Measurements from ENCODE around the gene FBXO41.
A peak's percentile ranks its signal among the peaks of the same experiment; 100 is the strongest.
"Not testable (repeated sequence)": the region's sequence is repeated elsewhere in the genome, so short reads cannot be mapped to it uniquely, and the experiment has no call there.

The FBXO41 gene

DNA sequence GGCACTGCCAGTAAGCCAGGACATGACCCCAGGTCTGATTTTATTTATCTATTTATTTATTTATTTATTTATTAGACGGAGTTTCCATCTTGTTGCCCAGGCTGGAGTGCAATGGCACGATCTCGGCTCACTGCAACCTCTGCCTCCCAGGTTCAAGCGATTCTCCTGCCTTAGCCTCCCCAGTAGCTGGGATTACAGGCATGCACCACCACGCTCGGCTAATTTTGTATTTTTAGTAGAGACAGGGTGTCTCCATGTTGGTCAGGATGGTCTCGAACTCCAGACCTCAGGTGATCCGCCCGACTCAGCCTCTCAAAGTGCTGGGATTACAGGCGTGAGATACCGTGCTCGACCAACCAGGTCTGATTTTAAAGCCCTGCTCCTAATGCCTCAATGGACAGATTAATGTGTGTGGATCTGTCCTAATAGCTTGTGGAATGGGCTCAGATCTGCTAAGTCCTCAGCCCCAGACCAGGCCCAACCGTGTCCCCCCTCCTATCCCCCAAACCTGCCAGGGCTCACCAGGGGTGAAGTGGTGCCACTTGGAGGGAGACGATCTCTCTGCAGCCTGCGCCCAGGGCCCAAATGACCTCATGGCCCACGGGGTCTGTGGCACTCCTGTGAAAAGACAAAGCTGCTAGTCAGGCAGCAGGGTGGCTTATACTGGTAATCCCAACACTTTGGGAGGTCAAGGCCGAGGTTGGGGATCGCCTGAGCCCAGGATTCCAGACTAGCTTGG is 21.4 kb downstream of the FBXO41 start:
- not testable (repeated sequence) for DNase-seq (ENCODE audit: low spot score)

DNA sequence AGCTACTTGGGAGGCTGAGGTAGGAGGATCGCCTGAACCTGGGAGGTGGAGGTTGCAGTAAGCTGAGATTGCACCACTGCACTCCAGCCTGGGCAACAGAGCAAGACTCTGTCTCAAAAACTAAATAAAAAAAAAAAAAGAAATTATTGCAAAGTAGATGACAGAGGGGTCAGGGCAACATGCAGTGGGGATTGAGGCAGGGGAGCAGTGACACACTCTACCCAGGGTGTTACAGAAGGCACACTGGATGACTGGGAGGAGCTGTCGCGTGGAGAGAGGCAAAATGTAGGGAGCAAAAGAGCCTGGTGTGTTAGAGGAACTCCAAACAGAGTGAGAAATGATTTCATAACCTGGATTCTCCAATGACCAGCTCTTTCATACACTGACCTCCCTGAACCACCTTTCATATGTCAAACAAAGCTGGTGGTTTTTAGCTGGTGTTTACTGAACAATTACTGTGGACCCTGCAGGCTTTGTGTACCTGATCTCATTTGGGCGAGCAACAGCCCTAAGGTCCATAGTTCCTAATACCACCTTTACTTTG is 22.1 kb downstream of the FBXO41 start:
- DNase-seq (ENCODE audit: low spot score), result no peak

DNA sequence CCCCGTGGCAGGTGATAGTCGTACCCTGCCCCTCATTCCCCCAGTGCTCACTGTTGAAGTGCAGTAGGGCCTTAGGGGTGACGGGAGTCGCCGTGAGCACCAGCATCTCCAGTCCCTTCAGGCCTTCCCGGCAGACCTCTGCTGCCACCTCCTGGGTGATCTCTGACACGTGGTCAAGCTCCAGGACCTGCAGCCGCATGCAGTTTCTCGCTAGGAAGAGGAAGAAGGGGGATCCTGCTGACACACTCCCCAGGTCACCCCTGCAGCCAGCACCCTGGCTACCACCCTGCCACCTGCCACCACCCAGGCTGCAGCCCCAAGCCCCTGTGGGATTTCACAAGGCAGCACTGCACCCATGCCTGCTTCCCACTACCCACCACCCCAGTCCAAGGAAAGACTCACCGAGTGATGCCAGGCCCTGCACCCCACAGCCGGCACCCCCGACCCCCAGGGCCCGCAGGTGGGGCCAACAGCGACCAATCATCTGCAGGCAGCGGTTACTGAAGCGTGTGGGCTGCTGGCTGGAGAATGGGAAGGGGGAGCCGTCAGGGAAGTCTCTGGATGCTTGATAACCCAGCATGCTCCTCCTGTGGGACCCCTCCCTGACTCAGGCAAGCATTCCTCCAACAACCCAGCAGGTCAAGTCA is 23.8 kb downstream of the FBXO41 start:
- no peak for DNase-seq (ENCODE audit: low spot score)

DNA sequence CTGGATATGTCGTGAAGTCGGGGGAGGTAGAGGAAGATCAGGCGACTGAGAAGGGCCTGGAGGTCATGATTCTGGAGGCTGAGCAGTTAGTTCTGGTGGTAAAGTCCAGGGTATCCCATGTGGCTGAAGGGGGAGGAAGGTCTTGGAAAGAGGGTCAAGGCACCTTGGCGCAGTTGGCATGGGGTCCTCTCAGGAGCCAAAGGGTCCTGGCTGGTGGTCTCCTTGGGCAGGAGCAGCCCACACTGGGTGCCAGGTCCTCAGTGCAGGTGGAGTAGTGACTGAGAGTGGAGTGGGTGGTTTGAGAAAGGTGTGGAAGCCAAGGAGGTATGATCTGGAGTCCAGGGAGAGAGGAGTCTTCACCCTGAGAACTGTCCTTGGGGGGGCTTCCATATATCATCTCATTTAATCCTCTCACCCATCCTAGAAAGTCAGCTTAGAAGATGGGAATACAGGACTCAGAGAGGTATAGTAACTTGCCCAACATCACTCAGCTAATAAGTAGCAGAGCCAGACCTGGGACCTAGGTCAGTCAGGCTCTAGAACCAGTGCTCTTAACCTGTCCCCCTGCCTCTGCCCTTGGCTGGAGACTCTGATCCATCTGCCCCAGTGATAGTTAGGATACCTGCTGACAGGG is 24.5 kb downstream of the FBXO41 start:
- DNase-seq (ENCODE audit: low spot score), result no peak

DNA sequence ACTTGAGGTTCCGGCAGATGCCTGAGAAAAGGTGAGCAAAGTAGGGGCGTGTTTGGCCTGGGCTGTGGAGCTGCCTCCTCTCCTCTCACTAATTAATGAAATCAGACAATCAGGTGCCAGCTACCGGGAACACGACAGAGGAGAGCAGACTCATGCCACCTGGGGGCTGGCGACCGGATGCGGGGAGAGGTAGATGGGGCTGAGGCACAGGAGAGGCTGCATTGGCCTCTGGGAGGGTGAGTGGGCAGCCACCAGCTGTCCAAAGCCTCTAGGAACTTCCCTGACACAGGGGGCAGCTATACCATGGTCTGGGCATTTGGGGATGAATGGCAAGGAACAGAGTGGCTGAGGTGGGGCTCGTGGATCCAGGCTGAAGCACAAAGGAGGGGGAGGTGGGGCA is 25.0 kb downstream of the FBXO41 start:
- no peak for DNase-seq (ENCODE audit: low spot score)

DNA sequence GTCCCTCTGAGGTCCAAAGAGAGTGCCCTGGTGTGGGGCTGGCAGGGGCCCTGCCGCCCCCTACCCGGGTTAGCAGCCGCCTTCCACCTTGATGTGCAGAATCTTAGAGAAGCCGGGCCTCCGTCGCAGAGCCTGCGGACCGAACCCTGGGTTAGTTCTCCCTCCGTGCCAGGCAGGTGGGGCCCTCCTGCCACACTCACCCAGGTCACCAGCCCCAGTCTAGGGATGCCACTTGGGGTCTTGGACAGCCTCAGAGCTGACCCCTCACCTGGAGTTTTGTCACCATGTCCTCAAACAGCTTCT is 25.4 kb downstream of the FBXO41 start:
- DNase-seq (ENCODE audit: low spot score), result no peak

DNA sequence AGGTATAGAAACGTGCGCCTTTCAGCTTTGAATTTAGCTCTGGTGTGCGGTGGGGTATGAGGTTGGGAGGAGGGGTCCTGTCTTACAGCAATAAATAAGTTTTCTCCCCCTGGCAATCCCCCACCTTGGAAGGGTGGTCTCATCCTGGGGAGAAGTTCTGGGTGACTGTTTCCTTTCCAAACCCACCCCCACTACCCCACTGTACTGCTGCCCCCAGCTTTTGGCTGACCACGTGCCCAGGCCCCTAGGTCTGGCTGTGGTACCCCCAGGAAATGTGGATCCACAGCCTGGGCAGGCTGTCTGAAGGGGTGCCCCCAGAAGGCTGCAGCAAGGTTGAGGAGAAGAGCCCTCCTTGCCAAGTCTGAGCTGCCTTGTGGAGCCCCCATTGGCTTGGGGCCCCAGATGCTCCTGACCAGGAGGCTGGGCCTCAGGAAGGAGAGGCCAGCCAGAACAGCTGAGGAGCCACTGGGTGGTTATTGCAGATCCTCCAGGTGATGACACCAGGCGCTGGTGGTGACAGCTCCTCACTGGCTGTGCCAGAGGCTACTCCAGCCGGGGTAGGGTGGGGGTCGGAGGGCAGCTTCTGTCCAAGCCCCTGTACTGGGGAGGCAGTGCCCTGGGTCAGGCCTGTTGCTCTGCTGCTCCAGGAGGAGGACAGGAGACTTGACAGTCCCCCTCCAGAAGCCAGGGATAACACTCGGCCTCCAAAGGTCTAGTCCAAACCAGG is 25.9 kb downstream of the FBXO41 start:
- no peak for DNase-seq (ENCODE audit: low spot score)

DNA sequence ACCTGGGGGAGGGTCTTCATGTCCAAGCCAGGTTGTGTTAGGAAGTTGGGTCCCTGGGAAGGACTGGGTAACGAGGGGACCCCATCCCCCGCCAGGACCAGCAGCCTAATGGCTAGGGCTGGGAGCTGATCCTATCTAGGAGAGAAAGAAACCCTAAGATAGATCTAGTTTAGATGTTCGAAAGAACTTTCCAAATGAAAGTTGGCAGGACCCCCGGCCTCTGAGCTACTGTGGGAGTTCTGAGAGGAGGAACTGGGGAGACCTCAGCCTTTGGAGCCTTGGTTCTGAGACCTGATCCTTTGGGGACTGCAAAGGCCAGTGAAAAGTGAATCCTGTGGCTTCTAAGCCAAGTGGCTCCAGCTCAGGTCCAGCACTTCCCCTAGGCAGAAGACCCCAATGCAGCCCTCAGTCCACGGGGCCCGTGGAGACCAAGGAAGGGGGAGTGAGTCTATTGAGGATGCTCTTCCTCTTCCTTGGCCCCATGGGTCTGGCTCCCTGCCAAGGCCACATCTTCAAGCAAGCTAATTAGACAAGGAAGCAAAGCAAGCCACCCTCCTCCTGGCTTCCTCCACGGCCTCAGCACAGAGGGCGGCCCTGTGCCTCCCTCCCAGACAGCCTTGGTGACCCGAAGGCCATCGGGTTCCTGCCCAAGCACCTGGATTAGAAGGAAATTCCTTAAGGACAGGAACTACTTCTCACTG is 26.7 kb downstream of the FBXO41 start:
- peak; percentile 44 for DNase-seq (ENCODE audit: low spot score)

DNA sequence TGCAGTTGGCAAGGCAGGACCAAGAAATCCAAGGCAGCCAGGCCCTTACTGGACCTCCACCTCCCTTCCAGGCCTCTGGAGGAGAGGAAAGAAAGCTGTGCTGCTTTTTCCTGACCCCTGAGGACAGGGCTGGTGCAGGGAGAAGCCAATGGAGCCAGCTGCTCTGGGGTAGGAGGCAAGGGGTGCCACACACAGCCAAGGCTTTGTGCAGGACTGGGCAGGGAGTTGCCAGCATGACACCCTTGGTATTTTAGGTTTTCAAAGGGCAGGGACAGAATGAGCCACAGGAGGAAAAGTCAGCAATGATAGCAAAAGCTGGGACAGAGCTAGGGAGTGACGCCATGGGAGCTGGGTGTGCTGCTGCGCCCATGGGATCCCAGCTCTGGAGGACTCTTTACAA is 27.3 kb downstream of the FBXO41 start:
- DNase-seq (ENCODE audit: low spot score), result no peak

DNA sequence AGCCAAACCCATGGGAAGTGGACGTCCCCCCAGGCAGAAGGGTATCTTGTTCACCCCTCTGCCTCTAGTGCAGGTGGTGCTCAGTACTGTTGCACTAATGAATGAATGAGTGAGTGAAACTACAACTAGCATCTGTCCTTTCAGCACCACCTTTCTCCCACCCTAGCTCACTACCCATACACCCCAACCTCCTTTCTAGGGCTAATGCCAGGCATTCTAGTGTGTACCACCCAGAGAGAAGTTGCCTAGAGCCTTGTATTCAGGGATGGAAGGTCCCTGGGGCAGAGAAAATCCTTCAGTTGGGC is 27.7 kb downstream of the FBXO41 start:
- no peak for DNase-seq (ENCODE audit: low spot score)

DNA sequence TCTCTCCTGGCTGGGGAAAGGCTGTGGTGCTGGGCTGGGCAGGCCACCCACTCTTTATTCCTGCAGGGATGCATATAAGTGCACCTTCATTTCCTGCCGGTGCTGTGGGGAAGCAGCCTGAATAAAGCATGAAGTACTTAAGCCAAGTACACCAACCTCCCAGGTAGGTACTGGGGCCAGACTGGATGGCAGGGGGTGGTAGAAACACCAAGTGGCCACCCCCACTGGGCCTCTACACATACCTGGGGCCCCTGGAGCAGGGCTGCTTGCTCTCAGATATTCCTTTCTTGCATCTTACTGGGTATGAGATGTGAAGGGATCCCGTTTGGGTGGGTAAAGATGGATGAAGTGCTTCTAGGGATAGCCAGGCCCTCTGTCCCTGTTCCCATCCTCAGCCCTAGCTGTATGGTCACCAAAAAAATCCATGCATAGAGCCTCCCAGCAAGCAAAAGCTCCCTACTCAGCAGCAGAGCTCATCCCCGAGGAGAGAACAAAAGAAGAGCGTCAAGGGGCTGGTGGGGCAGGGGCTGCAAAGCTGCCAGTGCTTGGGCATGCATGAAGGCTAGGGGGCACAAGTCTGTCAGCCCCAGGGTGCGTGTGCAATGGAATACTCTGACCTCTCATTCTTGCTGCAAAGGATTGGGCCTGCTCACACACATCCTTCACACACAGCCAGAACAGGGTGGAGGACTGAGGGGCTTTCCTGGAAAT is 28.2 kb downstream of the FBXO41 start:
- DNase-seq (ENCODE audit: low spot score), result no peak

DNA sequence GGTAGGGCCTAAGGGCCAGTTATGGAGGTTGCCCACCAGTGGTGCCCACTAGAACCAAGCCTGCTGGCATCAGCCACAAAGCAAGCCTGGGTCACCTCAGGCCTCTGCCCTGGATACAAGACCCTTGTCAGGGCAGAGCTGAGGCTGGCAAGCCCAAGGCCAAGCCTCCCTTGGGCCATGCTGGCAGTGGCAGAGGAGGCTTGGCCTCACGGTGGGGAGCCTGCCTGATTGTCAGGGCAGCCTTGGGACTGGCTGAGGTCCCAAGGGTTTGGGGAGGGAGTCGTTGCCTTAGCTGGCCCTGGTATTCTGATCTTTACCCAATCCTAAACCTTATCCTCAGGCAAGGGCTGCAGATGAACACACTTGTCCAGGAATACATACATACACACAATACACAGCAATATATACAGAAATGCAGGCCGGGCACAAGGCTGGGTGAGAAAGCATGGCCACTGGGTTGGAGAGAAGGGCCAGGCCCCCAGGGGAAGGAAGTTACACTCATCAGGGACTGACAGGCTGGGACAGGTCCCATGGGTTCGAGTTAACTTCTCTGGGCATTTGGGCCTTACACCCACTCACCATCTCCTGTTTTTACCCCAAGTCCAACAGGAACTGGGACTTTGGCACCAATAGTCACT is 29.2 kb downstream of the FBXO41 start:
- DNase-seq (ENCODE audit: low spot score), result no peak

DNA sequence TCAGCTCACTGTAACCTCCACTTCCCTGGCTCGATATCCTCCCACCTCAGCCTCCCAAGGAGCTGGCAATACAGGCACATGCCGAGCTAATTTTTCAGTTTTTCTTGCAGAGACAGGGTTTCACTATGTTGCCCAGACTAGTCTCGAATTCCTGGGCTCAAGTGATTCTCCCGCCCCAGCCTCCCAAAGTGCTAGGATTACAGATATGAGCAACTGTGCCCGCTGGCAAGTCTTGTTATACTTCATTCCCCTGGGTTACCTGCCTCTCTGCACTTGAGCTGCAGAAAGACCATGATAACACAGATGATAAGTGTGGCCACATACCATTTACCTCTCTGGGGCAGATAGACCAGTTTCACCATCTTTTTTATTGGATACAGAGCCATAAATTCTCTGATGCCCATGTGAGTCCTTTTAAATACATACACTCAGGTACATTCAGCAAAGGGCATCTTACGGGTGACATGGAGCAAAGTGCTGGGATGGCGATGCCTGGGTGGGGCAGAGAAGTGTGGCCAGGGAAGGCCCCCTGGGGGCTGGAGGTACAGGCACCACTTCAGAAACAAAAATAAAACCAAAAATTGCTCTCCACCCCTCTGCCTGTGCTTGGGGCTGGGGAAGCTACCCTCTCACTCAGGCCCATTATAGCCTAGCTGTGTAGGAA is 29.8 kb downstream of the FBXO41 start:
- no peak for DNase-seq (ENCODE audit: low spot score)

DNA sequence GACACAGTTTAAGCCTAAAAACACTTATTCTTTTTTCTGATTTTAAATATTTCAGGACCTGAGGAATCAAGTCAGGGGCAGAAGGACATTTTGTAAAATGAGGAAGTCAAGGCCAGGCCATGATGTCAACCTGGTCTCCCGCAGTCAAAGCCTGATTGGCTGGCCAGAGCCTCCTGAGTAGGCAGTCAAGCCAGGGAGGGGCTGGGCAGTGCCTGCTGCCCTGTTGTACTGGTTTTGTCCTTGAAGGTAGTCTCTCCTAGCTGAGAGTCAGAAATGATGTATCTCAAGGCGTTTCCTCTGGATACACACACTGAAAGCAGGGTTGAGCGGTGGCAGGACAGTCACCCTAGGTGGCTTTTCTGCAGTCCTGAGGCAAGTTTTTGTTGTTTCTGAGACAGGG is 30.4 kb downstream of the FBXO41 start:
- no peak for DNase-seq (ENCODE audit: low spot score)

DNA sequence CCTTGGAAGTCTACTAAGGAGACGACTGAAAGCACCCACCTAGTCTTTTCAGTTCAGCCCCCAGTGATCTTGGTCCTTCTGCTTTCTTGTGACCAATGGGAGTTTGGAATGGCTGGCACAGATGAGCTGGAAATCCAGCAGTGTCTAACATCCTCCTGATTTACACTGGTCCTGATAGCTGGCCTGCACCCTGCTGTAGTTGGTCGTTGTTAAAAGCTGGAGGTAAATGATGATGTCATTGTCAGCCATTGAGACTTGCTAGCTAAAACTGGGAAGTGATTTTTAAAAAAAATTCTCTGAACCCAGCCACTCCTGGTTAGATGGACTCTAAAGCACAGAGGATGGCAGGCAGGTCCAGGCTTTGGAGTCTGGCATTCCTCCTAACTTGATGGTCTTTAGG is 30.9 kb downstream of the FBXO41 start:
- no peak for DNase-seq (ENCODE audit: low spot score)

DNA sequence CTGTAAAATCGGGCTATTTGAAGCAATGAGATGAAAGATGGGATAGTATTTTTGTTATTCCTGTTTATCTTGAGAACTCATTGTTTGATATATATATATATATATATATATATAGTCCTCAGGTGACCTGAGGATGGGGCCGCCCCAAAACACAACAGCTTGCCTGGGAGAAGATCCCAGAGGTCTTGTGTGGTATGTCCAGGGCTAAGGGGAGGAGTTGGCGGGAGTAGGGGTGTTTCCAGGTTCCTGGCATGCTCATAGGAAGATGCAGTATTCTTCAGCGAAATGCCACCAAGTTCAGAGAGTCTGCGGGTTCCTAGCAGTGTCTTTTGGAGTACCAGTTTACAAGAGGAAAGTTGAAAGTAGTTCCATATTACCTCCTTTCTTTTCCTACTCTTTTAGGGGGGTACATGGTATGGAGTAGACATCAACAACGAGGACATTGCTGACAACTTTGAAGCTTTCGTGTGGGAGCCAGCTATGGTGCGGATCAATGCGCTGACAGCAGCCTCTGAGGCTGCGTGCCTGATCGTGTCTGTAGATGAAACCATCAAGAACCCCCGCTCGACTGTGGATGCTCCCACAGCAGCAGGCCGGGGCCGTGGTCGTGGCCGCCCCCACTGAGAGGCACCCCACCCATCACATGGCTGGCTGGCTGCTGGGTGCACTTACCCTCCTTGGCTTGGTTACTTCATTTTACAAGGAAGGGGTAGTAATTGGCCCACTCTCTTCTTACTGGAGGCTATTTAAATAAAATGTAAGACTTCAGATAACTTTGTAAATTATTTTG is 31.8 kb downstream of the FBXO41 start:
- DNase-seq (ENCODE audit: low spot score), result no peak

DNA sequence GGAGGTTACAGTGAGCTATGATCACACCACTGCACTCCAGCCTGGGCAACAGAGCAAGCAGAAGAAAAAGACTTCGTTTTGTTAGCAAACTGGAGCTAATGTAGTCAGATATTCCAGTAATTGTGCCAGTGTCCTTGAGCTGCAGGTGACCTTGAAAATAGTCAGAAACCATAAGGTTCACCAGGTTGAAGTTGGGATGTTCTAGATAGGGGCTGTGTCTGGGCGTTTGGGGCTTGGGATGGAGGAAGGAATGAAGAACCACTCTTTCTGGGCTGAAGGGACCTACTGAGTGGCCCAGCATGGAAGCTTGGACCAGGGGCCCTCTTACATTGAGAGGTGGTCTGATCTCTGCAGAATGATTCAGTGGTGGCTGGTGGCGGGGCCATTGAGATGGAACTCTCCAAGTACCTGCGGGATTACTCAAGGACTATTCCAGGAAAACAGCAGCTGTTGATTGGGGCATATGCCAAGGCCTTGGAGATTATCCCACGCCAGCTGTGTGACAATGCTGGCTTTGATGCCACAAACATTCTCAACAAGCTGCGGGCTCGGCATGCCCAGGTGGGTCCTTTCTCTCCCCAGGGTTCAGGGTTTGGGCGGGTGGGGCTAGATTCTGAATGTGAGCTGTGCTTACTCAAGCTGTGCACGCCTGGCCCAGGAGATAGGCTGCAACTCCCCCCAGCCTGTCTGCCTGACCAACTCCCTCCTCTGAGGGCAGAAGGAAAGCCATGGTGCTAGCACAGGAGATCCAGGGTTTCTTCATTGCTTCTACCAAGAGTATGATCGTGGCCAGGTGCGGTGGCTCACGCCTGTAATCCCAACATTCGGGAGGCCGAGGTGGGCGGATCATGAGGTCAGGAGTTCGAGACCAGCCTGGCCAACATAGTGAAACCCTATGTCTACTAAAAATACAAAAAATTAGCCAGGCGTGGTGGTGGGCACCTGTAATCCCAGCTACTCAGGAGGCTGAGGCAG is 33.1 kb downstream of the FBXO41 start:
- no peak for DNase-seq (ENCODE audit: low spot score)

DNA sequence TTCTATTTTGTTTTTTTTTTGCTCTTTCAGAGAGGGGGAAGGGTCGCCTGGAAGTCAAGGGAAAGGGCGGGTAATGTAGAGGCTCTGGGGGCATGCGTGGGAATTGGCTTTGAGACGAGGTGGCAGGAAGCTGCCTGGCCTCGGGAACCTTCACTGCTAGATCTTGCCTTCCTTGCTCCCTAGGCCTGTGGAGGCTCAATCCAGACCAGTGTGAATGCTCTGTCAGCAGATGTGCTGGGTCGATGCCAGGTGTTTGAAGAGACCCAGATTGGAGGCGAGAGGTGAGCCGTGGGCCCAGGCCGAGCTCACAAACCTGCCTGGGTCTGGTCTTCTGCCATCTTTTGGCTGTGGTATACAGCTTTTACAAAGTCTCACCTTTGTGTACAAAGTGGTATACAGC is 34.6 kb downstream of the FBXO41 start:
- no peak for DNase-seq (ENCODE audit: low spot score)

DNA sequence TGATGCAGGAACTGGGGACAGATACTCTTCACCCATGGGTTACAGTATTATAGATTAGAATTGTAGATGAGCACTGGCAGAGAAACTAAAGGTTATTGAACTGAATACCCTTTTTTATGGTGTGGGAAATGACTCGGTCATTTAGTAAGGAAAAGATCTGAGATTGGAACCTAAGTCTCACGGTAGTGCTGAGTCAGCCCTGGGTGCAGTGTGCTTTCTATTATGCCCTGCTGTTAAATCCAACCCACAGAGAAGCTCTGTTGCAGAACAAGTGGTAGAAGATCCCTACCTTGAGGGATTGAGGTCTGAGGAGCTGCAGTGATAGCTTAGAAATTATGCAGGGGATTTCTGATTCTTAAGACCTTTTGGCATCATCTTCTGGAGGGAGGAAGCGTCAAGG is 37.4 kb downstream of the FBXO41 start:
- no peak for DNase-seq (ENCODE audit: low spot score)

Measured in CD4-positive, alpha-beta T cell treated with Interleukin-6 at 100 ng/mL for 8 hours (primary cell).